ENCODE results near the gene B3GNT3. TPM values are rescaled to one million over a fixed set of nuclear protein-coding genes. Genes with fewer than 3 reads are reported as not detected.

Gene B3GNT3
- total RNA-seq, 1 experiment from 2014 or later: 1.9 TPM

GRCh38 chr19:17758515-17758914 lies 36.4 kb upstream of the B3GNT3 start:
- Mint-ChIP-seq H3K36me3 (peaks cover 2% of the 10 kb centered on the region; the same call in 1 of the 2 replicates), H3K4me1 (peaks cover 23% of the 10 kb centered on the region), H3K27ac (no peak overlapping the region), H3K27me3 (ENCODE audit: low read depth) (no peaks in the 10 kb centered on the region; the same call in 1 of the 2 replicates), H3K9me3 (no peaks in the 10 kb centered on the region), H3K4me3 (no peak overlapping the region)
- DNase-seq (ENCODE audit: low spot score) (no peak), ATAC-seq (no peak)
- CTCF ChIA-PET: no interaction called here
- TF ChIP-seq, protein P1, sequence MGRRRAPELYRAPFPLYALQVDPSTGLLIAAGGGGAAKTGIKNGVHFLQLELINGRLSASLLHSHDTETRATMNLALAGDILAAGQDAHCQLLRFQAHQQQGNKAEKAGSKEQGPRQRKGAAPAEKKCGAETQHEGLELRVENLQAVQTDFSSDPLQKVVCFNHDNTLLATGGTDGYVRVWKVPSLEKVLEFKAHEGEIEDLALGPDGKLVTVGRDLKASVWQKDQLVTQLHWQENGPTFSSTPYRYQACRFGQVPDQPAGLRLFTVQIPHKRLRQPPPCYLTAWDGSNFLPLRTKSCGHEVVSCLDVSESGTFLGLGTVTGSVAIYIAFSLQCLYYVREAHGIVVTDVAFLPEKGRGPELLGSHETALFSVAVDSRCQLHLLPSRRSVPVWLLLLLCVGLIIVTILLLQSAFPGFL (CRISPR knock-in tag; IDR thresholded peaks at IDR 0.05; ENCODE audit: borderline replicate concordance): no peak
- TF ChIP-seq EMX1 (CRISPR knock-in tag; IDR thresholded peaks at IDR 0.05): no peak
- TF ChIP-seq MYBL2 (CRISPR knock-in tag; IDR thresholded peaks at IDR 0.05): no peak
- TF ChIP-seq, protein P2, sequence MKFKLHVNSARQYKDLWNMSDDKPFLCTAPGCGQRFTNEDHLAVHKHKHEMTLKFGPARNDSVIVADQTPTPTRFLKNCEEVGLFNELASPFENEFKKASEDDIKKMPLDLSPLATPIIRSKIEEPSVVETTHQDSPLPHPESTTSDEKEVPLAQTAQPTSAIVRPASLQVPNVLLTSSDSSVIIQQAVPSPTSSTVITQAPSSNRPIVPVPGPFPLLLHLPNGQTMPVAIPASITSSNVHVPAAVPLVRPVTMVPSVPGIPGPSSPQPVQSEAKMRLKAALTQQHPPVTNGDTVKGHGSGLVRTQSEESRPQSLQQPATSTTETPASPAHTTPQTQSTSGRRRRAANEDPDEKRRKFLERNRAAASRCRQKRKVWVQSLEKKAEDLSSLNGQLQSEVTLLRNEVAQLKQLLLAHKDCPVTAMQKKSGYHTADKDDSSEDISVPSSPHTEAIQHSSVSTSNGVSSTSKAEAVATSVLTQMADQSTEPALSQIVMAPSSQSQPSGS (CRISPR knock-in tag; IDR thresholded peaks at IDR 0.05; ENCODE audit: borderline replicate concordance, low read depth): no peak
- no peak for TF ChIP-seq STAT6 (CRISPR knock-in tag; conservative IDR thresholded peaks at IDR 0.05; ENCODE audit: low read depth)
- no peak for TF ChIP-seq GTF2I (CRISPR knock-in tag; conservative IDR thresholded peaks at IDR 0.05)
- TF ChIP-seq SMAD3 (CRISPR knock-in tag; IDR thresholded peaks at IDR 0.05; ENCODE audit: borderline replicate concordance): no peak
- TF ChIP-seq CDX4 (CRISPR knock-in tag; IDR thresholded peaks at IDR 0.05; ENCODE audit: borderline replicate concordance): no peak
- no peak for TF ChIP-seq NFATC4 (CRISPR knock-in tag; IDR thresholded peaks at IDR 0.05)
- TF ChIP-seq FOXP1 (CRISPR knock-in tag; IDR thresholded peaks at IDR 0.05; ENCODE audit: borderline replicate concordance): no peak
- no peak for TF ChIP-seq CBFB (CRISPR knock-in tag; IDR thresholded peaks at IDR 0.05; ENCODE audit: low read depth)
- TF ChIP-seq ZNF423 (CRISPR knock-in tag; IDR thresholded peaks at IDR 0.05): no peak
- no peak for TF ChIP-seq PRRX2 (CRISPR knock-in tag; IDR thresholded peaks at IDR 0.05)
- POLR2A ChIA-PET: no interaction called here

DNA sequence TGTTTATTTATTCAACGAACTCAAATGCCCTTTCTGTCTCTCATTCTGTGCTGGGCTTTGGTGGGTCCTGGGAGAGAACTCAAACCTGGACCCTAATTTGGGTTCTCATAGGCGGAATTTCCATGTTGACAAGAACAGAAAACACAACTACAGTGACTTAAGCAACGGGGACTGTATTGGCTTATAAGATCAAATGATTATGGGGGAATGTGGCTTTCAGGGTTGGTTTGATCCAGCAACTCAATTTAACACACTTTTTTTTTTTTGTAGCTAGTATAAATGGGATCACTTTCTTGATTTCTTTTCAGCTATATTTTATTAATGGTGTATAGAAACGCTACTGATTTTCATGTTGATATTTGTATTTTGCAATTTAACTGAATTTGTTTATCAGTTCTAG lies 33.8 kb upstream of the B3GNT3 start:
- H3K4me1 Mint-ChIP-seq: peaks cover 4% of the 10 kb centered on the region
- no peaks in the 10 kb centered on the region for H3K9me3 Mint-ChIP-seq
- CTCF ChIA-PET: no interaction called here
- H3K36me3 Mint-ChIP-seq: peaks cover 2% of the 10 kb centered on the region; the same call in 1 of the 2 replicates
- H3K27me3 Mint-ChIP-seq (ENCODE audit: low read depth): no peaks in the 10 kb centered on the region
- H3K4me3 Mint-ChIP-seq: no peak overlapping the region
- DNase-seq (ENCODE audit: low spot score): no peak
- ATAC-seq: no peak
- H3K27ac Mint-ChIP-seq: no peak overlapping the region
- POLR2A ChIA-PET: no interaction called here
- TF ChIP-seq PRRX2 (CRISPR knock-in tag; IDR thresholded peaks at IDR 0.05): no peak
- TF ChIP-seq, protein P3, sequence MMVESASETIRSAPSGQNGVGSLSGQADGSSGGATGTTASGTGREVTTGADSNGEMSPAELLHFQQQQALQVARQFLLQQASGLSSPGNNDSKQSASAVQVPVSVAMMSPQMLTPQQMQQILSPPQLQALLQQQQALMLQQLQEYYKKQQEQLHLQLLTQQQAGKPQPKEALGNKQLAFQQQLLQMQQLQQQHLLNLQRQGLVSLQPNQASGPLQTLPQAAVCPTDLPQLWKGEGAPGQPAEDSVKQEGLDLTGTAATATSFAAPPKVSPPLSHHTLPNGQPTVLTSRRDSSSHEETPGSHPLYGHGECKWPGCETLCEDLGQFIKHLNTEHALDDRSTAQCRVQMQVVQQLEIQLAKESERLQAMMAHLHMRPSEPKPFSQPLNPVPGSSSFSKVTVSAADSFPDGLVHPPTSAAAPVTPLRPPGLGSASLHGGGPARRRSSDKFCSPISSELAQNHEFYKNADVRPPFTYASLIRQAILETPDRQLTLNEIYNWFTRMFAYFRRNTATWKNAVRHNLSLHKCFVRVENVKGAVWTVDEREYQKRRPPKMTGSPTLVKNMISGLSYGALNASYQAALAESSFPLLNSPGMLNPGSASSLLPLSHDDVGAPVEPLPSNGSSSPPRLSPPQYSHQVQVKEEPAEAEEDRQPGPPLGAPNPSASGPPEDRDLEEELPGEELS (CRISPR knock-in tag; IDR thresholded peaks at IDR 0.05): no peak
- no peak for TF ChIP-seq KAT7 (CRISPR knock-in tag; IDR thresholded peaks at IDR 0.05; ENCODE audit: borderline replicate concordance)
- TF ChIP-seq, protein P4, sequence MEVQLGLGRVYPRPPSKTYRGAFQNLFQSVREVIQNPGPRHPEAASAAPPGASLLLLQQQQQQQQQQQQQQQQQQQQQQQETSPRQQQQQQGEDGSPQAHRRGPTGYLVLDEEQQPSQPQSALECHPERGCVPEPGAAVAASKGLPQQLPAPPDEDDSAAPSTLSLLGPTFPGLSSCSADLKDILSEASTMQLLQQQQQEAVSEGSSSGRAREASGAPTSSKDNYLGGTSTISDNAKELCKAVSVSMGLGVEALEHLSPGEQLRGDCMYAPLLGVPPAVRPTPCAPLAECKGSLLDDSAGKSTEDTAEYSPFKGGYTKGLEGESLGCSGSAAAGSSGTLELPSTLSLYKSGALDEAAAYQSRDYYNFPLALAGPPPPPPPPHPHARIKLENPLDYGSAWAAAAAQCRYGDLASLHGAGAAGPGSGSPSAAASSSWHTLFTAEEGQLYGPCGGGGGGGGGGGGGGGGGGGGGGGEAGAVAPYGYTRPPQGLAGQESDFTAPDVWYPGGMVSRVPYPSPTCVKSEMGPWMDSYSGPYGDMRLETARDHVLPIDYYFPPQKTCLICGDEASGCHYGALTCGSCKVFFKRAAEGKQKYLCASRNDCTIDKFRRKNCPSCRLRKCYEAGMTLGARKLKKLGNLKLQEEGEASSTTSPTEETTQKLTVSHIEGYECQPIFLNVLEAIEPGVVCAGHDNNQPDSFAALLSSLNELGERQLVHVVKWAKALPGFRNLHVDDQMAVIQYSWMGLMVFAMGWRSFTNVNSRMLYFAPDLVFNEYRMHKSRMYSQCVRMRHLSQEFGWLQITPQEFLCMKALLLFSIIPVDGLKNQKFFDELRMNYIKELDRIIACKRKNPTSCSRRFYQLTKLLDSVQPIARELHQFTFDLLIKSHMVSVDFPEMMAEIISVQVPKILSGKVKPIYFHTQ (CRISPR knock-in tag; IDR thresholded peaks at IDR 0.05): no peak
- TF ChIP-seq ZNF416 (CRISPR knock-in tag; IDR thresholded peaks at IDR 0.05): no peak
- no peak for TF ChIP-seq NFYB (CRISPR knock-in tag; conservative IDR thresholded peaks at IDR 0.05; ENCODE audit: low read depth)
- no peak for TF ChIP-seq ZNF671 (CRISPR knock-in tag; IDR thresholded peaks at IDR 0.05)
- no peak for TF ChIP-seq ZNF138 (CRISPR knock-in tag; conservative IDR thresholded peaks at IDR 0.05)
- TF ChIP-seq, protein P5, sequence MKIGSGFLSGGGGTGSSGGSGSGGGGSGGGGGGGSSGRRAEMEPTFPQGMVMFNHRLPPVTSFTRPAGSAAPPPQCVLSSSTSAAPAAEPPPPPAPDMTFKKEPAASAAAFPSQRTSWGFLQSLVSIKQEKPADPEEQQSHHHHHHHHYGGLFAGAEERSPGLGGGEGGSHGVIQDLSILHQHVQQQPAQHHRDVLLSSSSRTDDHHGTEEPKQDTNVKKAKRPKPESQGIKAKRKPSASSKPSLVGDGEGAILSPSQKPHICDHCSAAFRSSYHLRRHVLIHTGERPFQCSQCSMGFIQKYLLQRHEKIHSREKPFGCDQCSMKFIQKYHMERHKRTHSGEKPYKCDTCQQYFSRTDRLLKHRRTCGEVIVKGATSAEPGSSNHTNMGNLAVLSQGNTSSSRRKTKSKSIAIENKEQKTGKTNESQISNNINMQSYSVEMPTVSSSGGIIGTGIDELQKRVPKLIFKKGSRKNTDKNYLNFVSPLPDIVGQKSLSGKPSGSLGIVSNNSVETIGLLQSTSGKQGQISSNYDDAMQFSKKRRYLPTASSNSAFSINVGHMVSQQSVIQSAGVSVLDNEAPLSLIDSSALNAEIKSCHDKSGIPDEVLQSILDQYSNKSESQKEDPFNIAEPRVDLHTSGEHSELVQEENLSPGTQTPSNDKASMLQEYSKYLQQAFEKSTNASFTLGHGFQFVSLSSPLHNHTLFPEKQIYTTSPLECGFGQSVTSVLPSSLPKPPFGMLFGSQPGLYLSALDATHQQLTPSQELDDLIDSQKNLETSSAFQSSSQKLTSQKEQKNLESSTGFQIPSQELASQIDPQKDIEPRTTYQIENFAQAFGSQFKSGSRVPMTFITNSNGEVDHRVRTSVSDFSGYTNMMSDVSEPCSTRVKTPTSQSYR (CRISPR knock-in tag; IDR thresholded peaks at IDR 0.05): no peak
- no peak for TF ChIP-seq ZNF263 (CRISPR knock-in tag; IDR thresholded peaks at IDR 0.05; ENCODE audit: low read depth)
- no peak for TF ChIP-seq FOXP1 (CRISPR knock-in tag; IDR thresholded peaks at IDR 0.05; ENCODE audit: borderline replicate concordance)

Data from WTC11 (cell line).